NCI-H345 treated with DMSO at 0.1 percent for 48 hours (cell line): ENCODE results near the gene DKK1.

Experiments
- DNase-seq: peaks from one replicate; lab custom pipeline; 2025; ENCODE audit not compliant: unreplicated experiment; lab: John Stamatoyannopoulos, UW

Gene DKK1

GRCh38 chr10:52316500-52316899 is 2.4 kb downstream of the DKK1 start:
- no peak for DNase-seq

GRCh38 chr10:52318136-52318701 is 4.1 kb downstream of the DKK1 start:
- DNase-seq: no peak

- no peak for DNase-seq
Observed at GRCh38 chr10:52318822-52319464, 4.9 kb downstream of the DKK1 start.

GRCh38 chr10:52319926-52320325 is 5.8 kb downstream of the DKK1 start:
- no peak for DNase-seq

- DNase-seq: no peak
Observed at GRCh38 chr10:52322323-52322722, 8.2 kb downstream of the DKK1 start.

- no peak for DNase-seq
Observed at GRCh38 chr10:52322936-52323335, 8.9 kb downstream of the DKK1 start.

- no peak for DNase-seq
Observed at GRCh38 chr10:52326382-52326781, 12.3 kb downstream of the DKK1 start.

- DNase-seq: no peak
Observed at GRCh38 chr10:52331638-52332364, 17.7 kb downstream of the DKK1 start.

- no peak for DNase-seq
Observed at GRCh38 chr10:52332815-52333214, 18.7 kb downstream of the DKK1 start.

- DNase-seq: no peak
Observed at GRCh38 chr10:52334595-52334994, 20.5 kb downstream of the DKK1 start.

GRCh38 chr10:52335665-52336064 is 21.6 kb downstream of the DKK1 start:
- DNase-seq: no peak

- no peak for DNase-seq
Observed at GRCh38 chr10:52337225-52337624, 23.1 kb downstream of the DKK1 start.

- no peak for DNase-seq
Observed at GRCh38 chr10:52343439-52343838, 29.4 kb downstream of the DKK1 start.

- DNase-seq: no peak
Observed at GRCh38 chr10:52346394-52347326, 32.6 kb downstream of the DKK1 start.

- DNase-seq: no peak
Observed at GRCh38 chr10:52347327-52347667, 33.2 kb downstream of the DKK1 start.

- no peak for DNase-seq
Observed at GRCh38 chr10:52348037-52348564, 34.0 kb downstream of the DKK1 start.

GRCh38 chr10:52351914-52352330 is 37.8 kb downstream of the DKK1 start:
- no peak for DNase-seq

GRCh38 chr10:52353205-52353604 is 39.1 kb downstream of the DKK1 start:
- DNase-seq: no peak

- no peak for DNase-seq
Observed at GRCh38 chr10:52353960-52354394, 39.9 kb downstream of the DKK1 start.

GRCh38 chr10:52357971-52358370 is 43.9 kb downstream of the DKK1 start:
- DNase-seq: no peak

GRCh38 chr10:52359441-52359840 is 45.4 kb downstream of the DKK1 start:
- DNase-seq: no peak
